ENCODE results near the gene LY86. TPM values are rescaled to one million over a fixed set of nuclear protein-coding genes. Genes with fewer than 3 reads are reported as not detected.

The LY86 gene
- total and polyA plus RNA-seq, 10 of the 15 experiments (the other 5 are each of a cell fraction or from before 2014, with no cell fraction given) = 68.2 to 457 (median 128) TPM

DNA sequence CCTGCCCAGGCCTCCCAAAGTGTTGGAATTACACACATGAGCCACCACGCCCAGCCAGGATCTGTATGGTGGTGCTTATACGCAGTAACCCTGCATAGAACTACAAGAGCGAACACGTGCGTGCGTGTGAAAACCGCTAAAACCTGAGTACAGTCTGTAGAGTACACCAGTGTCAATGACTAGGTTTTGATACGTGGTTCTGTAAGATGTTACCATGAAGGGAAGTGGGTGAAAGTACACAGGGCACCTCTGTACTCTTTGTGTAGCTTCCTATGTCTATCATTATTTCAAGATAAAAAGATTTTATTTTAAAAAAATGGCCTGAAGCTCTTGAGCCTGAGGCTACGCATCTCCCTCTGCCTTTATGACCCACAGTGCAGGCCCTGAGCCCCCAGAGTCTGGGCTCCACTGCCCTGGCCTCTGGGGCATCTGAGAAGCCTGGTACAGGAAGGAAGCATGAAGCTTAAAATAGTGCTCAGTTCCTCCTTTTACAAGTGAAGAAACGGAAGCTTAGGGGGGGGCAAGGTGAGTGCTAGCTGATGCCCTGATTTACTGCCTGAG is 21.6 kb downstream of the LY86 start:
- Histone ChIP-seq H3K27ac (ENCODE audit: control insufficient read depth, insufficient read depth) (peak overlapping the region; percentile 77), H2AFZ (ENCODE audit: control insufficient read depth, low read depth, low read length) (peak overlapping the region; percentile 56), H3K27me3 (replicated peaks in 1 of 2; ENCODE audit: control insufficient read depth in 2 of 2, insufficient read depth in 2 of 2, low read length in 1 of 2) (no peaks in the 10 kb centered on the region), H3K9ac (ENCODE audit: control insufficient read depth, insufficient read depth, low read length) (peak overlapping the region; percentile 10; the same call in 1 of the 2 replicates), H3K9me3 (replicated peaks; ENCODE audit: control insufficient read depth, insufficient read depth, low read length) (peaks cover 3% of the 10 kb centered on the region; the same call in 2 of the 3 replicates), H3K4me1 (ENCODE audit: control insufficient read depth, insufficient read depth, low read length) (peaks cover 21% of the 10 kb centered on the region), H3K4me3 (peak overlapping the region; percentile 39; the same call in 1 of the 2 replicates), H3K4me2 (ENCODE audit: control insufficient read depth, insufficient read depth) (peak overlapping the region; percentile 52), H3K36me3 (ENCODE audit: control insufficient read depth in 2 of 2, insufficient read depth in 2 of 2, low read length in 1 of 2) (no peaks in the 10 kb centered on the region; a peak in 2 of 4 replicates), H4K20me1 (ENCODE audit: control insufficient read depth, insufficient read depth) (no peaks in the 10 kb centered on the region), H3K79me2 (ENCODE audit: control insufficient read depth, insufficient read depth, low read length) (no peaks in the 10 kb centered on the region)
- RAD21 ChIA-PET (ENCODE audit: unreplicated experiment) = interaction anchor here (0.9 to 2.9 kb wide), 9 partner anchors 11 to 150 kb away, joined by 3 to 15 read pairs (median 4); partner anchors contain the start of gene LY86
- WGBS (ENCODE audit: insufficient coverage, insufficient replicate concordance, low lambda C conversion rate, missing lambda C conversion rate) = 3% methylated on average over 10 of the region's 10 CpGs
- SMC1A ChIA-PET (ENCODE audit: uncharacterized antibody, unreplicated experiment) = interaction anchor here (0.8 to 5.1 kb wide), 17 partner anchors 10 to 305 kb away, joined by 3 to 65 read pairs (median 4); partner anchors contain the start of gene LY86
- ATAC-seq (peak; percentile 97), FAIRE-seq (peak; percentile 35), DNase-seq (ENCODE audit: low read depth, low spot score) (peak; percentile 71)
- CTCF ChIA-PET = interaction anchor here (0.9 to 2.1 kb wide), 8 partner anchors 10 to 58 kb away, joined by 3 to 7 read pairs (median 4); no protein-coding TSS in a partner anchor
- in situ Hi-C loops (cut with MboI) = no loop called here
- intact Hi-C loops (cut with micrococcal nuclease; ENCODE audit: unreplicated experiment) = no loop called here
- POLR2A ChIA-PET = interaction anchor here (0.5 to 2.4 kb wide), 8 partner anchors 10 to 72 kb away, joined by 3 to 10 read pairs (median 4); partner anchors contain the start of gene LY86
- BruUV-seq (replicated peaks) = no TSS peak
- TF ChIP-seq ZNF384 (IDR thresholded peaks at IDR 0.05; ENCODE audit: borderline replicate concordance, low read depth, low read length) (no peak), TBL1XR1 (IDR thresholded peaks at IDR 0.05; ENCODE audit: low read depth, low read length) (0 out of 2 replicates have a peak, but pooled peaks have one; percentile 7), RUNX3 (IDR thresholded peaks at IDR 0.05; ENCODE audit: low read length) (peak; percentile 70), SUPT20H (IDR thresholded peaks at IDR 0.05; ENCODE audit: borderline replicate concordance, control insufficient read depth, low read depth, low read length) (no peak), CBX3 (IDR thresholded peaks at IDR 0.05; ENCODE audit: borderline replicate concordance, low read depth) (no peak), PML (IDR thresholded peaks at IDR 0.05; ENCODE audit: low read length) (peak; percentile 31; the same call in 1 of the 2 replicates), SPI1 (IDR thresholded peaks at IDR 0.05; ENCODE audit: borderline replicate concordance, insufficient read depth, low read depth, low read length) (peak; percentile 91), NFIC (IDR thresholded peaks at IDR 0.05; ENCODE audit: low read depth, low read length) (peak; percentile 57), IKZF2 (IDR thresholded peaks at IDR 0.05) (0 out of 4 replicates have a peak, but pooled peaks of 1 of the 2 experiments have one; percentile 35), FOXM1 (IDR thresholded peaks at IDR 0.05; ENCODE audit: low read depth, low read length) (peak; percentile 44; the same call in 1 of the 2 replicates), EED (IDR thresholded peaks at IDR 0.05; ENCODE audit: low read depth) (peak; percentile 75), SMAD5 (IDR thresholded peaks at IDR 0.05; ENCODE audit: low read depth) (no peak), EGR1 (IDR thresholded peaks at IDR 0.05; ENCODE audit: borderline replicate concordance in 1 of 2, low read depth in 2 of 2, low read length in 2 of 2) (peak in 1 of 2 experiments; percentile 47; a peak in 2 of 3 replicates), BHLHE40 (IDR thresholded peaks at IDR 0.05; ENCODE audit: borderline replicate concordance in 1 of 2, low read depth in 2 of 2, low read length in 1 of 2) (peak; percentile 58 to 71; a peak in 3 of 4 replicates), IRF4 (IDR thresholded peaks at IDR 0.05; ENCODE audit: low read depth, low read length) (peak; percentile 53; the same call in 1 of the 2 replicates), IKZF1 (conservative IDR thresholded peaks at IDR 0.05) (peak; percentile 49; the same call in 1 of the 2 replicates), MEF2A (IDR thresholded peaks at IDR 0.05; ENCODE audit: insufficient read depth, low read depth, low read length) (0 out of 2 replicates have a peak, but pooled peaks have one; percentile 61), ZNF687 (IDR thresholded peaks at IDR 0.05) (peak; percentile 41; the same call in 1 of the 2 replicates)
- TF ChIP-seq, protein P1, sequence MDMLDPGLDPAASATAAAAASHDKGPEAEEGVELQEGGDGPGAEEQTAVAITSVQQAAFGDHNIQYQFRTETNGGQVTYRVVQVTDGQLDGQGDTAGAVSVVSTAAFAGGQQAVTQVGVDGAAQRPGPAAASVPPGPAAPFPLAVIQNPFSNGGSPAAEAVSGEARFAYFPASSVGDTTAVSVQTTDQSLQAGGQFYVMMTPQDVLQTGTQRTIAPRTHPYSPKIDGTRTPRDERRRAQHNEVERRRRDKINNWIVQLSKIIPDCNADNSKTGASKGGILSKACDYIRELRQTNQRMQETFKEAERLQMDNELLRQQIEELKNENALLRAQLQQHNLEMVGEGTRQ (IDR thresholded peaks at IDR 0.05; ENCODE audit: borderline replicate concordance, low read depth, low read length) = no peak

Measured in GM12878 (cell line).